ENCODE data around the gene SYTL2. TPM values are rescaled to one million over a fixed set of nuclear protein-coding genes. Genes with fewer than 3 reads are reported as not detected.

SYTL2 gene
- total RNA-seq, 1 experiment from 2014 or later: 16.6 TPM

- DNase-seq (ENCODE audit: low spot score): no peak
Observed at GRCh38 chr11:85735876-85736460, 75.0 kb downstream of the SYTL2 start.

- DNase-seq (ENCODE audit: low spot score): no peak
Observed at GRCh38 chr11:85732965-85733364, 78.0 kb downstream of the SYTL2 start.

- peak; percentile 25 for DNase-seq (ENCODE audit: low spot score)
Observed at GRCh38 chr11:85726381-85726780, 84.6 kb downstream of the SYTL2 start.

- DNase-seq (ENCODE audit: low spot score): peak; percentile 82
Observed at GRCh38 chr11:85725510-85726258, 85.3 kb downstream of the SYTL2 start.

- DNase-seq (ENCODE audit: low spot score): no peak
Observed at GRCh38 chr11:85724748-85725465, 86.0 kb downstream of the SYTL2 start.

- DNase-seq (ENCODE audit: low spot score): no peak
Observed at GRCh38 chr11:85723088-85723487, 87.9 kb downstream of the SYTL2 start.

GRCh38 chr11:85721191-85721590, 89.8 kb downstream of the SYTL2 start:
- DNase-seq (ENCODE audit: low spot score): no peak

- no peak for DNase-seq (ENCODE audit: low spot score)
Observed at GRCh38 chr11:85718991-85719807, 91.7 kb downstream of the SYTL2 start.

- no peak for DNase-seq (ENCODE audit: low spot score)
Observed at GRCh38 chr11:85718126-85718943, 92.6 kb downstream of the SYTL2 start.

- DNase-seq (ENCODE audit: low spot score): no peak
Observed at GRCh38 chr11:85717429-85717828, 93.5 kb downstream of the SYTL2 start.

GRCh38 chr11:85712953-85713352, 98.0 kb downstream of the SYTL2 start:
- no peak for DNase-seq (ENCODE audit: low spot score)

- DNase-seq (ENCODE audit: low spot score): no peak
Observed at GRCh38 chr11:85710917-85711316, 100.0 kb downstream of the SYTL2 start.

- DNase-seq (ENCODE audit: low spot score): no peak
Observed at GRCh38 chr11:85709941-85710702, 100.8 kb downstream of the SYTL2 start.

GRCh38 chr11:85705800-85706199, 105.1 kb downstream of the SYTL2 start:
- no peak for DNase-seq (ENCODE audit: low spot score)

- no peak for DNase-seq (ENCODE audit: low spot score)
Observed at GRCh38 chr11:85704967-85705366, 106.0 kb downstream of the SYTL2 start.

GRCh38 chr11:85699957-85700741, 110.8 kb downstream of the SYTL2 start:
- no peak for DNase-seq (ENCODE audit: low spot score)

- DNase-seq (ENCODE audit: low spot score): no peak
Observed at GRCh38 chr11:85698195-85698594, 112.7 kb downstream of the SYTL2 start.

GRCh38 chr11:85697747-85698146, 113.2 kb downstream of the SYTL2 start:
- no peak for DNase-seq (ENCODE audit: low spot score)

GRCh38 chr11:85695546-85695945, 115.4 kb downstream of the SYTL2 start:
- no peak for DNase-seq (ENCODE audit: low spot score)

Data from HT-29 (cell line).